GM12864 (cell line): ENCODE data around the gene CNOT1.
"Not testable (repeated sequence)": the region's sequence is repeated elsewhere in the genome, so short reads cannot be mapped to it uniquely, and the experiment has no call there.

Experiments used
- DNase-seq: peaks from one replicate; pipeline ENCODE4 v3.0.0-alpha.2; 2011; ENCODE audit warnings: low read depth
- H3K4me3 ChIP-seq: 2 replicates; pipeline ENCODE4 v1.5.1; 2011; ENCODE audit warnings: mild to moderate bottlenecking, low read depth, low read length, control low read depth
- TF ChIP-seq, protein P1 (sequence below): IDR thresholded peaks from 2 replicates; pipeline ENCODE4 v1.5.1; 2011; ENCODE audit warnings: low read depth, mild to moderate bottlenecking, moderate library complexity, low read length, control low read depth, inconsistent platforms; ENCODE audit errors: missing control alignments

Gene CNOT1

DNA sequence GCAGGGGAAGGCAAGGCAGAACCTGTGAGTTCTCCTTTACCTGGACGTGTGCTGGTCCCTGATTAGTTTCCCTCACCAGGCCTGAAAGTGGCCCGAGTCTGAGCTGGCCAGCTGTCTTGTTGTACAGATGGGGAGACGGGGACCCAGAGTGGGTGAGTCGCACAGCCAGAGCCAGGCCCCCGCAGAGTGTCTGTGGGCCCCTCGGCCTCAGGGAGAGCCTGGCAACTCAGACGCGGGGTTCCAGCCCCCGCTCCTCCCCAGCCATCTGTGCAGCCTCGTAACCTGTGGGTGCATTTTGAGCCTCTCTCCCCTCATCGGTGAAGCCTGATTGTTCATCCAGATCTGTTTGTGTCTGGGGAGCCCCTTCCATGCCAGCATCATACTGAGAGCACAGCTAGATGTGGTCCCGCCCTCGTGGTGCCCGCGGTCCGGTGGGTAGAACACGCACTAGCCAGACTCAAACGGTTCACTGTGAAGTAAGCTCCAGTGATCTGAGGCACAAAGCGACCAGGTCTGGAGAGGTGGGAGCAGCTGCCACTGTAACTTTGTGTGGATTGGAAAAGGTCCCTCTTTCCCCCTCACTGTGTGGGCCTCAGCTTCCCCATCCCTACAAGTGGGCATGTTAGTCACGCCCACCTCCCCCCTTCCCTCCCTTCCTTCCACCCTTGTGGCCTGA, 135.7 kb downstream of the CNOT1 start:
- TF ChIP-seq, protein P1, sequence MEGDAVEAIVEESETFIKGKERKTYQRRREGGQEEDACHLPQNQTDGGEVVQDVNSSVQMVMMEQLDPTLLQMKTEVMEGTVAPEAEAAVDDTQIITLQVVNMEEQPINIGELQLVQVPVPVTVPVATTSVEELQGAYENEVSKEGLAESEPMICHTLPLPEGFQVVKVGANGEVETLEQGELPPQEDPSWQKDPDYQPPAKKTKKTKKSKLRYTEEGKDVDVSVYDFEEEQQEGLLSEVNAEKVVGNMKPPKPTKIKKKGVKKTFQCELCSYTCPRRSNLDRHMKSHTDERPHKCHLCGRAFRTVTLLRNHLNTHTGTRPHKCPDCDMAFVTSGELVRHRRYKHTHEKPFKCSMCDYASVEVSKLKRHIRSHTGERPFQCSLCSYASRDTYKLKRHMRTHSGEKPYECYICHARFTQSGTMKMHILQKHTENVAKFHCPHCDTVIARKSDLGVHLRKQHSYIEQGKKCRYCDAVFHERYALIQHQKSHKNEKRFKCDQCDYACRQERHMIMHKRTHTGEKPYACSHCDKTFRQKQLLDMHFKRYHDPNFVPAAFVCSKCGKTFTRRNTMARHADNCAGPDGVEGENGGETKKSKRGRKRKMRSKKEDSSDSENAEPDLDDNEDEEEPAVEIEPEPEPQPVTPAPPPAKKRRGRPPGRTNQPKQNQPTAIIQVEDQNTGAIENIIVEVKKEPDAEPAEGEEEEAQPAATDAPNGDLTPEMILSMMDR = no peak
- no peak for DNase-seq

DNA sequence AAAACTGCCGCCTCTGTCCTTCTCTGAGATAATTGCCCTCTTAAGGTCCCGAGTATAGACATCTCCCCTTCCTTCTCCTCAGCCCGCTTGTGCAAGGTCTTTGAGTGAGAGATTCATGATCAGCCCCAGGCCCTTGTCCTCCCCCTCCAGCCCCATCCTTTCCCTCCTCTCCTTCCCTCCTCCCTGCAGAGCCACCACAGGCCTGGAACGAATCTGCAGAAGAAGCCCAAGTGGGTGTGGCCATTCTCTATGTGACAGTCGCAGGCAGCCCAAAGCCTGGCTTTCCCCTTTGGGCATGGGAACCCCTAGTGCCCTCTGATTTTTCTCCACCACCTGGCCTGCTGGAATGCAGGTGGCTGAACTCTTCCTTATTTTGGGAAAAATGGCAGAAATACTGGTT, 136.9 kb downstream of the CNOT1 start:
- no peak overlapping the region for H3K4me3 ChIP-seq
- TF ChIP-seq, protein P1 = no peak
- DNase-seq = no peak

More for the DNA sequence above, 135.7 kb downstream of the CNOT1 start:
- H3K4me3 ChIP-seq = no peak overlapping the region

DNA sequence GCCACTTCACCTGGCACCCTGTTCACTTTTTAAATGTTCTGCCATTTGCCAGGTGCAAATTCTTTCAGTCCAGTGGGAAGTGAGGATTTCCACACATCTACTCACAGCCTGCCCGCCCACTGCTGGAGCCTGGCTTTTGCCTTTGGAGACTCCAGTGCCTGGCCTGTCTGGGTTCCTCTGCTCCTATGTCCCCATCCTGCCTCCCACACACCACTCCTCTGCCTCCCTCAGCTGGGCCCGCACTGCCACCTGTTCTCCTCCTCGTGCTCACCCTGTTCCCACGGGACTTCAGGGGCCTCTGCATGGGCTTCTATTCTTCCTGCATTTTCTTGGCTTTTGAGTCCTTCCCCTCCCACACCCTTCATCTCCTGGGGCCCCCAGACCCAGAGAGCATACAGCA, 137.6 kb downstream of the CNOT1 start:
- TF ChIP-seq, protein P1 = no peak
- DNase-seq = no peak
- H3K4me3 ChIP-seq = no peak overlapping the region

DNA sequence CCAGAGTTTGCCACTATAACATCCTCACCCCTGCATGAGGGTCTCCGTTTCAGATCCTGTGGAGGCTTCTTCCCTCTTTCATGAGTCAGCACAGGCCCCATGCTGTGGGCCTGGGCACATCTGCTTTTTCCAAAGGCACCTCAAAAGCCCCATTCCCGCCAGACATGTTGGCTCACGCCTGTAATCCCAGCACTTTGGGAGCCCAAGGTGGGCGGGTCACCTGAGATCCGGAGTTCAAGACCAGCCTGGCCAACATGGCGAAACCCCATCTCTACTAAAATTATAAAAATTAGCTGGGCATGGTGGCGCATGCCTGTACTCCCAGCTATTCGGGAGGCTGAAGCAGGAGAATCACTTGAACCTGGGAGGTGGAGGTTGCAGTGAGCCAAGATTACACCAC, 139.1 kb downstream of the CNOT1 start:
- not testable (repeated sequence) for H3K4me3 ChIP-seq, DNase-seq

DNA sequence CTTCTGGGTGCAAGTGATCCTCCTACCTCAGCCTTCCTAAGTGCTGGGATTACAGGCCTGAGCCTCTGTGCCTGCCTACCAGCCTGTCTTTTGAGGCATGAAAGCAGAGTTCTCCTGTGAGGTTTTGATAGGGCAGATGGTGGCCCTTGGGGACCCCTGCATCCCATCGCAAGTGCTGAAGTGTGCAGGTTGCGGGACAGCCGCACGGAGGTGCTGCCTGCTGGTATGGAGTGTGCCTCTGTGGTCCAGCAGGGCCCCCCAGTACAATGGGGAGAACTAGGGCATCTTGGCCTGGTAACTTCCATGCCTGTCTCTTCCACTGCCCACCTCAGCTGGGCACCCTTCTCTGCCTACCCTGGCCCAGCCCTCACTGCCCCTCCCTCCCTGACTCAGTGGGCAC, 139.6 kb downstream of the CNOT1 start:
- DNase-seq = no peak
- TF ChIP-seq, protein P1 = no peak
- no peak overlapping the region for H3K4me3 ChIP-seq

DNA sequence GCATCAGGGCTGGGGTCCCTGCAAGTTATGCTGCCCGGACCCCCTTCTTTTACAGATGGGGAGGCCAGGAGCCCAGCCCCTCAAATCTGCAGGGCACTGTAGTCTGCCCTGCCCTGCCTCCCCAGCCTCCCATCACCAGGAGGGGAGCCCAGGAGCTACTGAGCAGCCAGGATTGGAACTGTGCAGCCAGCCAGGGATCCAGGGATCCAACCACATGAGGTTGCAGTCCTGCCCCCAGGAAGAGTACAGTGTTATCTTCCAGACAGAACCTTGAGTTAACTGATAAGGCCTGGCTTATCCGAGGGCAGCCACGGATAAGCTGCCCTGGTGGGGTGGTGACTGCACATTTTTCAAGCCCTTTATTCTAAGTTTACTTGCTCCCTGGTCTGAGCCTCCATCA, 141.1 kb downstream of the CNOT1 start:
- H3K4me3 ChIP-seq = no peak overlapping the region
- no peak for DNase-seq
- TF ChIP-seq, protein P1 = no peak

DNA sequence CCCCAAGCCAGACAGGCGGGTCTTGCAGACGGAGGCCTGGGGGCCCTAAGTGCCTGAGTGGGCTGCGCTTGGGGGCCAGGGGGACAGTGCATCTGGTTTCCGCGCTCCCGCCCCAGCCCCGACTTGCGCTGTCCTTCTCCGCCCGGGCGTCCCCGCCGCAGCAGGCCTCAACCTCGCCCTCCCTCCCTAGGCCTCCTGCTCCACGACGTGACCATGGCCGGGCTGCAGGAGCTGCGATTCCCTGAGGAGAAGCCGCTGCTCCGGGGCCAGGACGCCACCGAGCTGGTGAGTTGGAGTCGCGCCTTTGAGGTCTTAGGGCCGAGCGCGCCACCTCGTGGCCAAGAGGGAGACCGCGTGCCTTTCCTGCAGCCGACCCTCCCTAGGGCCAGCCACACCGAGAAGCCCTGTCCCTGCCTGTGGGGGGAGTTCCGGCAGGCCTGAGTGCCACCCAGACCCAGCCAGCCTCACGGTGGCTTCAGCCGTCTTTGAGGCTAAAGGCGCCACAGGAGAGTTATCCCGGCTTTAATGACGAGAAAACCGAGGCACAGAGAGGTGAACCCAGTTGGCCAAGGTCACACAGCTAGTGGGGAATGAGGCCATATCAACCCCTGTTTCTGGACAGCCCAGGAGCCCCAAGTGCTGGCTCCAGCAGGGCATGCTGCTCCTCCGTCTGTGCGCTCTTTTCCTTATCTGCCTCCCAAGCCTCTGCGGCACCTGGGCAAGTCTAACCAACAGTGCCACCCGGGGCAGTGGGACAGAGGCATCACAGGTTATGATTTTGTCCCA, 141.9 kb downstream of the CNOT1 start:
- TF ChIP-seq, protein P1 = peak; percentile 83
- no peak overlapping the region for H3K4me3 ChIP-seq

More for the DNA sequence above, 141.9 kb downstream of the CNOT1 start:
- DNase-seq = peak; percentile 27
